Activated B cell treated with CpG ODN at 0.5 μM for 24 hours (primary cell): ENCODE data around the gene ZHX3. TPM values are rescaled to one million over a fixed set of nuclear protein-coding genes. Genes with fewer than 3 reads are reported as not detected.

Experiments used
- ATAC-seq: fragments of 200-7000 bp; cut with Tn5 transposase; one replicate; pipeline ENCODE4 v1.10.0; 2021; ENCODE audit warnings: low read depth, mild to moderate bottlenecking, moderate library complexity
- CTCF ChIA-PET: fragments of 350-600 bp; sonication (Branson Sonifier 250); formaldehyde crosslinking; loops from one replicate; lab custom pipeline; 2021; ENCODE audit warnings: antibody characterized with exemption; lab: Charles Lee
- POLR2A ChIA-PET: fragments of 350-600 bp; sonication (Branson Sonifier 250); formaldehyde crosslinking; loops from one replicate; lab custom pipeline; 2021; ENCODE audit warnings: antibody characterized with exemption; lab: Charles Lee
- DNase-seq: peaks from one replicate; pipeline ENCODE4 v3.0.0; 2022
- H3K27ac Mint-ChIP-seq: one replicate; pipeline ENCODE4 v1.8.0; 2020; ENCODE audit warnings: mixed read lengths
- H3K27me3 Mint-ChIP-seq: one replicate; pipeline ENCODE4 v1.8.0; 2021; ENCODE audit warnings: mixed read lengths
- H3K36me3 Mint-ChIP-seq: one replicate; pipeline ENCODE4 v1.8.0; 2021; ENCODE audit warnings: low read depth, mixed read lengths
- H3K4me1 Mint-ChIP-seq: one replicate; pipeline ENCODE4 v1.8.0; 2021; ENCODE audit warnings: mixed read lengths
- H3K4me3 Mint-ChIP-seq: one replicate; pipeline ENCODE4 v1.8.0; 2020; ENCODE audit warnings: mild to moderate bottlenecking, mixed read lengths
- H3K9me3 Mint-ChIP-seq: one replicate; pipeline ENCODE4 v1.8.0; 2020; ENCODE audit warnings: mixed read lengths
- CTCF ChIP-seq: fragments of 200-600 bp; IDR thresholded peaks from one replicate; pipeline ENCODE4 v1.8.0; 2022; ENCODE audit warnings: antibody characterized with exemption, mild to moderate bottlenecking
- intact Hi-C: fragments of 100-400 bp; cut with micrococcal nuclease; formaldehyde crosslinking; loops from one replicate; pipeline ENCODE4 v1.15.1; 2024
- total RNA-seq: library from RNA; stranded (reverse); gene quantifications from 2 replicates; pipeline ENCODE4 v1.2.3, GENCODE V29; 2022

The ZHX3 gene
- total RNA-seq, 1 donor from 2014 or later, result 21.2 TPM

GRCh38 chr20:41358230-41358629 is 40.7 kb upstream of the ZHX3 start:
- no peaks in the 10 kb centered on the region for H3K36me3 Mint-ChIP-seq
- H3K4me3 Mint-ChIP-seq, result no peak overlapping the region
- no peak for TF ChIP-seq CTCF
- DNase-seq, result no peak
- POLR2A ChIA-PET, result interaction anchor here (0.6 kb wide), 1 partner anchor 13 kb away, joined by 3 read pairs; no protein-coding TSS in a partner anchor
- no peaks in the 10 kb centered on the region for H3K4me1 Mint-ChIP-seq
- no peaks in the 10 kb centered on the region for H3K27me3 Mint-ChIP-seq
- no peak overlapping the region for H3K27ac Mint-ChIP-seq
- H3K9me3 Mint-ChIP-seq, result no peaks in the 10 kb centered on the region
- intact Hi-C loops, result no loop called here
- CTCF ChIA-PET, result no interaction called here
- no peak for ATAC-seq

- Mint-ChIP-seq H3K9me3 (no peaks in the 10 kb centered on the region), H3K27me3 (no peaks in the 10 kb centered on the region), H3K4me3 (no peak overlapping the region), H3K36me3 (no peaks in the 10 kb centered on the region), H3K27ac (no peak overlapping the region), H3K4me1 (no peaks in the 10 kb centered on the region)
- intact Hi-C loops, result no loop called here
- DNase-seq (no peak), ATAC-seq (no peak)
- TF ChIP-seq CTCF, result no peak
- ChIA-PET POLR2A (no interaction called here), CTCF (no interaction called here)
These were observed 40.1 kb upstream of the ZHX3 start for GRCh38 chr20:41357424-41358163.

- DNase-seq, result no peak
- H3K27ac Mint-ChIP-seq, result no peak overlapping the region
- ATAC-seq, result no peak
- H3K9me3 Mint-ChIP-seq, result no peaks in the 10 kb centered on the region
- H3K36me3 Mint-ChIP-seq, result no peaks in the 10 kb centered on the region
- no peaks in the 10 kb centered on the region for H3K4me1 Mint-ChIP-seq
- H3K4me3 Mint-ChIP-seq, result no peak overlapping the region
- ChIA-PET POLR2A (no interaction called here), CTCF (no interaction called here)
- intact Hi-C loops, result no loop called here
- no peak for TF ChIP-seq CTCF
- H3K27me3 Mint-ChIP-seq, result no peaks in the 10 kb centered on the region
These were observed 39.4 kb upstream of the ZHX3 start for GRCh38 chr20:41356951-41357350.

GRCh38 chr20:41355598-41356203 is 38.2 kb upstream of the ZHX3 start:
- no peak overlapping the region for H3K27ac Mint-ChIP-seq
- ChIA-PET CTCF (no interaction called here), POLR2A (interaction anchor here (0.7 kb wide), 1 partner anchor 1654 kb away, joined by 3 read pairs; no protein-coding TSS in a partner anchor)
- no peaks in the 10 kb centered on the region for H3K36me3 Mint-ChIP-seq
- no peak for ATAC-seq
- intact Hi-C loops, result no loop called here
- TF ChIP-seq CTCF, result no peak
- H3K27me3 Mint-ChIP-seq, result no peaks in the 10 kb centered on the region
- no peak overlapping the region for H3K4me3 Mint-ChIP-seq
- H3K9me3 Mint-ChIP-seq, result no peaks in the 10 kb centered on the region
- DNase-seq, result no peak
- H3K4me1 Mint-ChIP-seq, result no peaks in the 10 kb centered on the region

GRCh38 chr20:41355192-41355591 is 37.7 kb upstream of the ZHX3 start:
- Mint-ChIP-seq H3K27ac (no peak overlapping the region), H3K9me3 (no peaks in the 10 kb centered on the region), H3K4me1 (no peaks in the 10 kb centered on the region), H3K36me3 (no peaks in the 10 kb centered on the region), H3K4me3 (no peak overlapping the region), H3K27me3 (no peaks in the 10 kb centered on the region)
- DNase-seq (no peak), ATAC-seq (no peak)
- POLR2A ChIA-PET, result no interaction called here
- CTCF ChIA-PET, result no interaction called here
- intact Hi-C loops, result no loop called here
- TF ChIP-seq CTCF, result no peak
